ENCODE data around the gene GPX4. TPM values are rescaled to one million over a fixed set of nuclear protein-coding genes. Genes with fewer than 3 reads are reported as not detected.
A peak's percentile ranks its signal among the peaks of the same experiment; 100 is the strongest.

GPX4 gene
- total RNA-seq, 6 experiments from 2014 or later = 204 to 389 (median 212) TPM

GRCh38 chr19:1115646-1116420 lies 12.0 kb downstream of the GPX4 start:
- intact Hi-C loops (cut with DNase I) = loop anchor here (5.0 to 10.0 kb wide), 2 partner anchors 69 to 76 kb away; no protein-coding TSS in a partner anchor
- Histone ChIP-seq H3K4me3 (no peak overlapping the region), H3K4me1 (peaks cover 0 to 13% (median 2%) of the 10 kb centered on the region in 4 donors), H3K27me3 (no peaks in the 10 kb centered on the region), H3K36me3 (peaks cover 14 to 81% (median 39%) of the 10 kb centered on the region in 4 donors), H3K9me3 (no peaks in the 10 kb centered on the region), H3K27ac (no peak overlapping the region)
- DNase-seq (no peak), ATAC-seq (no peak)
- WGBS (ENCODE audit: insufficient coverage, low coverage, low lambda C conversion rate, missing lambda C conversion rate) = 76% methylated on average over 9 of the region's 35 CpGs
- no peak for TF ChIP-seq CTCF (IDR thresholded peaks at IDR 0.05)
- no peak for TF ChIP-seq POLR2A (IDR thresholded peaks at IDR 0.05)

- TF ChIP-seq POLR2A (IDR thresholded peaks at IDR 0.05) (no peak), CTCF (IDR thresholded peaks at IDR 0.05) (no peak)
- Histone ChIP-seq H3K36me3 (peaks cover 14 to 87% (median 43%) of the 10 kb centered on the region in 4 donors), H3K27me3 (no peaks in the 10 kb centered on the region), H3K9me3 (no peaks in the 10 kb centered on the region), H3K4me3 (no peak overlapping the region), H3K4me1 (peaks cover 0 to 13% (median 2%) of the 10 kb centered on the region in 4 donors), H3K27ac (no peak overlapping the region)
- ATAC-seq (no peak), DNase-seq (peak in 1 of 3 donors; percentile 54)
- intact Hi-C loops (cut with DNase I) = loop anchor here (5.0 to 10.0 kb wide), 2 partner anchors 68 to 75 kb away; no protein-coding TSS in a partner anchor
- 50% methylated on average over 2 of the region's 52 CpGs for WGBS (ENCODE audit: insufficient coverage, low coverage, low lambda C conversion rate, missing lambda C conversion rate)
Observed at GRCh38 chr19:1116726-1117581, 13.2 kb downstream of the GPX4 start.

GRCh38 chr19:1117654-1118053 lies 13.9 kb downstream of the GPX4 start:
- DNase-seq (no peak), ATAC-seq (no peak)
- intact Hi-C loops (cut with DNase I) = loop anchor here (5.0 to 10.0 kb wide), 2 partner anchors 67 to 75 kb away; no protein-coding TSS in a partner anchor
- H3K27ac ChIP-seq = no peak overlapping the region
- peaks cover 12 to 87% (median 48%) of the 10 kb centered on the region in 4 donors for H3K36me3 ChIP-seq
- no peaks in the 10 kb centered on the region for H3K9me3 ChIP-seq
- H3K4me1 ChIP-seq = peaks cover 0 to 13% (median 2%) of the 10 kb centered on the region in 4 donors
- TF ChIP-seq POLR2A (IDR thresholded peaks at IDR 0.05) = no peak
- TF ChIP-seq CTCF (IDR thresholded peaks at IDR 0.05) = no peak
- no peak overlapping the region for H3K4me3 ChIP-seq
- H3K27me3 ChIP-seq = no peaks in the 10 kb centered on the region
- WGBS (ENCODE audit: insufficient coverage, low coverage, low lambda C conversion rate, missing lambda C conversion rate) = 93% methylated on average over 4 of the region's 16 CpGs

- DNase-seq (peak in 1 of 3 donors; percentile 58), ATAC-seq (no peak)
- 100% methylated on average over 1 of the region's 34 CpGs for WGBS (ENCODE audit: insufficient coverage, low coverage, low lambda C conversion rate, missing lambda C conversion rate)
- Histone ChIP-seq H3K9me3 (no peaks in the 10 kb centered on the region), H3K27me3 (no peaks in the 10 kb centered on the region), H3K4me1 (peaks cover 0 to 4% (median 0%) of the 10 kb centered on the region in 4 donors), H3K4me3 (no peak overlapping the region), H3K36me3 (peaks cover 19 to 97% (median 59%) of the 10 kb centered on the region in 4 donors), H3K27ac (no peak overlapping the region)
- no peak for TF ChIP-seq CTCF (IDR thresholded peaks at IDR 0.05)
- TF ChIP-seq POLR2A (IDR thresholded peaks at IDR 0.05) = no peak
- intact Hi-C loops (cut with DNase I) = loop anchor here (5.0 to 10.0 kb wide), 2 partner anchors 66 to 73 kb away; no protein-coding TSS in a partner anchor
Observed at GRCh38 chr19:1118999-1119398, 15.2 kb downstream of the GPX4 start.
